HG02852 (cell line): ENCODE results near the gene NRXN3.

Source experiments
- ATAC-seq: cut with Tn5 transposase; IDR thresholded peaks from one replicate; pipeline ENCODE4 v1.9.1; 2021; ENCODE audit warnings: mild to moderate bottlenecking, moderate library complexity; ENCODE audit not compliant: unreplicated experiment

Gene NRXN3

GRCh38 chr14:78863143-78863542, 693.0 kb downstream of the NRXN3 start:
- no peak for ATAC-seq

- no peak for ATAC-seq
Observed at GRCh38 chr14:78872837-78873236, 702.7 kb downstream of the NRXN3 start.

- ATAC-seq, result no peak
Observed at GRCh38 chr14:78873581-78873980, 703.4 kb downstream of the NRXN3 start.

GRCh38 chr14:78875049-78875448, 704.9 kb downstream of the NRXN3 start:
- ATAC-seq, result no peak

GRCh38 chr14:78885884-78886283, 715.7 kb downstream of the NRXN3 start:
- ATAC-seq, result no peak

GRCh38 chr14:78897443-78897842, 727.3 kb downstream of the NRXN3 start:
- ATAC-seq, result no peak

GRCh38 chr14:78902010-78902623, 731.9 kb downstream of the NRXN3 start:
- ATAC-seq, result no peak

- no peak for ATAC-seq
Observed at GRCh38 chr14:78904094-78904493, 733.9 kb downstream of the NRXN3 start.

- no peak for ATAC-seq
Observed at GRCh38 chr14:78917462-78917861, 747.3 kb downstream of the NRXN3 start.

- no peak for ATAC-seq
Observed at GRCh38 chr14:78921856-78922255, 751.7 kb downstream of the NRXN3 start.

GRCh38 chr14:78927261-78927660, 757.1 kb downstream of the NRXN3 start:
- ATAC-seq, result no peak

- no peak for ATAC-seq
Observed at GRCh38 chr14:78933166-78933565, 763.0 kb downstream of the NRXN3 start.

GRCh38 chr14:78933948-78934524, 763.9 kb downstream of the NRXN3 start:
- no peak for ATAC-seq

- no peak for ATAC-seq
Observed at GRCh38 chr14:78946949-78947348, 776.8 kb downstream of the NRXN3 start.

GRCh38 chr14:78947681-78948080, 777.5 kb downstream of the NRXN3 start:
- ATAC-seq, result no peak

GRCh38 chr14:78950649-78951048, 780.5 kb downstream of the NRXN3 start:
- ATAC-seq, result no peak

- ATAC-seq, result no peak
Observed at GRCh38 chr14:78951602-78952001, 781.4 kb downstream of the NRXN3 start.

- peak; percentile 86 for ATAC-seq
Observed at GRCh38 chr14:78959674-78960264, 789.6 kb downstream of the NRXN3 start.

GRCh38 chr14:78967111-78967809, 797.1 kb downstream of the NRXN3 start:
- ATAC-seq, result no peak

GRCh38 chr14:78968265-78968664, 798.1 kb downstream of the NRXN3 start:
- no peak for ATAC-seq

- ATAC-seq, result no peak
Observed at GRCh38 chr14:78970677-78971076, 800.5 kb downstream of the NRXN3 start.

- no peak for ATAC-seq
Observed at GRCh38 chr14:78972440-78972839, 802.3 kb downstream of the NRXN3 start.
